Caco-2 (cell line): ENCODE results near the gene PTPRN2. TPM values are rescaled to one million over a fixed set of nuclear protein-coding genes. Genes with fewer than 3 reads are reported as not detected.
"Not testable (repeated sequence)": the region's sequence is repeated elsewhere in the genome, so short reads cannot be mapped to it uniquely, and the experiment has no call there.

Experiments used
- BruUV-seq: library from RNA; stranded (reverse); fragments of 400-500 nt; replicated peaks from 2 replicates; lab custom pipeline; 2021; lab: Mats Ljungman, UMichigan
- CTCF ChIA-PET: fragments of 300-600 bp; sonication (Branson Sonifier 250); formaldehyde crosslinking; loops from one replicate; lab custom pipeline; 2022; ENCODE audit warnings: antibody characterized with exemption; lab: Charles Lee
- POLR2A ChIA-PET: fragments of 300-600 bp; sonication (Branson Sonifier 250); formaldehyde crosslinking; loops from one replicate; lab custom pipeline; 2022; ENCODE audit warnings: antibody characterized with exemption; lab: Charles Lee
- DNase-seq, 2 experiments: peaks; one replicate each; pipeline versions ENCODE4 v3.0.0 to v3.0.0-alpha.2; 2020 to 2022
- H3K27me3 ChIP-seq: replicated peaks from 2 replicates; pipeline ENCODE4 v1.6.0; 2011; ENCODE audit warnings: low read length; ENCODE audit not compliant: control insufficient read depth, insufficient read depth
- H3K36me3 ChIP-seq: 2 replicates; pipeline ENCODE4 v1.5.1; 2011; ENCODE audit warnings: low read length; ENCODE audit not compliant: control insufficient read depth, insufficient read depth
- H3K4me1 ChIP-seq: fragments of 250-450 bp; sonication (Bioruptor Pico); 2 replicates; pipeline ENCODE4 v1.5.1; 2020; ENCODE audit warnings: mild to moderate bottlenecking
- H3K4me3 ChIP-seq: 2 replicates; pipeline ENCODE4 v1.5.1; 2011; ENCODE audit warnings: low read depth, mild to moderate bottlenecking, control low read depth, low read length
- H3K9me3 ChIP-seq: fragments of 250-450 bp; sonication (Bioruptor Pico); 2 replicates; pipeline ENCODE4 v1.5.1; 2020; ENCODE audit warnings: mild to moderate bottlenecking, moderate library complexity
- H3K27ac Mint-ChIP-seq: one replicate; pipeline ENCODE4 v1.8.0; 2022; ENCODE audit warnings: mixed read lengths; ENCODE audit not compliant: unreplicated experiment
- H3K27me3 Mint-ChIP-seq: one replicate; pipeline ENCODE4 v1.8.0; 2022; ENCODE audit warnings: mixed read lengths; ENCODE audit not compliant: insufficient read depth, unreplicated experiment
- H3K36me3 Mint-ChIP-seq: one replicate; pipeline ENCODE4 v1.8.0; 2022; ENCODE audit warnings: mild to moderate bottlenecking, mixed read lengths; ENCODE audit not compliant: insufficient read depth, unreplicated experiment
- H3K4me1 Mint-ChIP-seq: one replicate; pipeline ENCODE4 v1.8.0; 2022; ENCODE audit warnings: low read depth, mixed read lengths; ENCODE audit not compliant: unreplicated experiment
- H3K4me3 Mint-ChIP-seq: one replicate; pipeline ENCODE4 v1.8.0; 2022; ENCODE audit warnings: mild to moderate bottlenecking, moderate library complexity, mixed read lengths; ENCODE audit not compliant: unreplicated experiment
- H3K9me3 Mint-ChIP-seq: one replicate; pipeline ENCODE4 v1.8.0; 2022; ENCODE audit warnings: mixed read lengths; ENCODE audit not compliant: unreplicated experiment
- intact Hi-C: fragments of 100-400 bp; cut with micrococcal nuclease; formaldehyde crosslinking; loops from one replicate; pipeline ENCODE4 v1.10.0; 2022; ENCODE audit not compliant: unreplicated experiment
- total RNA-seq: library from RNA; stranded (reverse); gene quantifications from 2 replicates; pipeline ENCODE4 v1.2.3, GENCODE V29; 2022
- TF ChIP-seq, protein P1 (sequence below), 2 experiments: fragments of 200-600 bp in 1 of 2; IDR thresholded peaks; 1 replicate in 1 of 2; 2 replicates in 1 of 2; pipeline versions ENCODE4 v1.5.1 to v1.8.0; 2011 to 2022; ENCODE audit warnings: antibody characterized with exemption in 1 of 2, control low read depth in 1 of 2, inconsistent platforms in 1 of 2, low read depth in 1 of 2, low read length in 1 of 2, mild to moderate bottlenecking in 1 of 2, moderate library complexity in 1 of 2; ENCODE audit not compliant: insufficient read depth in 1 of 2, severe bottlenecking in 1 of 2, unreplicated experiment in 1 of 2

The PTPRN2 gene
- total RNA-seq, 1 experiment from 2014 or later: 1.4 TPM

DNA sequence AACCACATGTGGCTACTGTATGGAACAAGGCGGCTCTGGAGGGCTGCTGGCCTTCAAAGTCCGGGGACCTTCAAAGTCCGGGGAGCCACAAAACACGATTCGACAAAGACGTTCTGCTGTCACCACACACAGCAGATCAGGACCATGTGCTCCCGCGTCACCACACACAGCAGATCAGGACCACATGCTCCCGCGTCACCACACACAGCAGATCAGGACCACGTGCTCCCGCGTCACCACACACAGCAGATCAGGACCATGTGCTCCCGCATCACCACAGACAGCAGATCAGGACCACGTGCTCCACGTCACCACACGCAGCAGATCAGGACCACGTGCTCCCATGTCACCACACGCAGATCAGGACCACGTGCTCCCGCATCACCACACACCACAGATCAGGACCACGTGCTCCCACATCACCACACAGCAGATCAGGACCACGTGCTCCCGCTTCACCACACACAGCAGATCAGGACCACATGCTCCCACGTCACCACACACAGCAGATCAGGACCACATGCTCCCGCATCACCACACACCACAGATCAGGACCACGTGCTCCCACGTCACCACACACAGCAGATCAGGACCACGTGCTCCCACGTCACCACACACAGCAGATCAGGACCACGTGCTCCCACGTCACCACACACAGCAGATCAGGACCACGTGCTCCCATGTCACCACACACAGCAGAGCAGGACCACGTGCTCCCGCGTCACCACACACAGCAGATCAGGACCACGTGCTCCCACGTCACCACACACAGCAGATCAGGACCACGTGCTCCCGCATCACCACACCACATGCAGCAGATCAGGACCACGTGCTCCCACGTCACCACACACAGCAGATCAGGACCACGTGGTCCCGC is 1024.9 kb downstream of the PTPRN2 start:
- POLR2A ChIA-PET, CTCF ChIA-PET, H3K9me3 ChIP-seq, BruUV-seq, H3K4me1 Mint-ChIP-seq, H3K9me3 Mint-ChIP-seq, H3K27ac Mint-ChIP-seq, H3K27me3 Mint-ChIP-seq, H3K4me1 ChIP-seq, H3K36me3 Mint-ChIP-seq, H3K27me3 ChIP-seq, H3K4me3 Mint-ChIP-seq, intact Hi-C loops, H3K36me3 ChIP-seq, H3K4me3 ChIP-seq, DNase-seq: not testable (repeated sequence)

DNA sequence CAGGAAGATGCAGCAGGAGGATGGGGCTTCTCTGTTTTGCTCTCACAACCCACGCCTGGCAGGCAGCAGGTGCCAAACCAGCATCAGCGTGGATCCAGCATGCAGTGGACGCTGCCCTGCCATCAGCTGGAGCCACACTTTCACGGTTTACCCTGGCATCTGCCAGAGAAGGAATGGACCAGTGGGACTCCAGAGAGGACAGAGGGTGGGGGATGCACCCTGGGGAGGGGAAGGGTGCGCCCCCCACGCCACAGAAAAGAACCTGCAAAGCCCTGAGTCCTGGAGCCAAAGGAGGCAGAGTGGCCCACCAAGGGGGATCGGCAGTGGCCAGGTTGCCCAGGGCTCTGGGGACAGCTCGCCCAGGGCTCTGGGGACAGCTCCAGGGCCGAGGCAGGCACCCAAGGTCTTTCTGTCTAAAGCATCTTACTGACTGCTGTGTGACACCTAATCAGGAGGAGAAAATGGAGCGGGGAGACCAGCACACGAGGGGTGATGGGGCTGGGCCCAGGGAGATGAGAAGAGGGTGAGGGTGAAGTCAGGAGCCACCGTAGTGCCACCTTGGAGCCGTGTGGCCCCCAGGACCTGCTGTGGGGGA is 1025.7 kb downstream of the PTPRN2 start:
- no peak overlapping the region for H3K4me3 Mint-ChIP-seq
- intact Hi-C loops: no loop called here
- no peaks in the 10 kb centered on the region for H3K4me1 Mint-ChIP-seq
- no peak for DNase-seq
- no peaks in the 10 kb centered on the region; the same call in 1 of the 2 replicates for H3K9me3 ChIP-seq
- ChIA-PET POLR2A (no interaction called here), CTCF (no interaction called here)
- H3K27me3 Mint-ChIP-seq: no peaks in the 10 kb centered on the region
- TF ChIP-seq, protein P1, sequence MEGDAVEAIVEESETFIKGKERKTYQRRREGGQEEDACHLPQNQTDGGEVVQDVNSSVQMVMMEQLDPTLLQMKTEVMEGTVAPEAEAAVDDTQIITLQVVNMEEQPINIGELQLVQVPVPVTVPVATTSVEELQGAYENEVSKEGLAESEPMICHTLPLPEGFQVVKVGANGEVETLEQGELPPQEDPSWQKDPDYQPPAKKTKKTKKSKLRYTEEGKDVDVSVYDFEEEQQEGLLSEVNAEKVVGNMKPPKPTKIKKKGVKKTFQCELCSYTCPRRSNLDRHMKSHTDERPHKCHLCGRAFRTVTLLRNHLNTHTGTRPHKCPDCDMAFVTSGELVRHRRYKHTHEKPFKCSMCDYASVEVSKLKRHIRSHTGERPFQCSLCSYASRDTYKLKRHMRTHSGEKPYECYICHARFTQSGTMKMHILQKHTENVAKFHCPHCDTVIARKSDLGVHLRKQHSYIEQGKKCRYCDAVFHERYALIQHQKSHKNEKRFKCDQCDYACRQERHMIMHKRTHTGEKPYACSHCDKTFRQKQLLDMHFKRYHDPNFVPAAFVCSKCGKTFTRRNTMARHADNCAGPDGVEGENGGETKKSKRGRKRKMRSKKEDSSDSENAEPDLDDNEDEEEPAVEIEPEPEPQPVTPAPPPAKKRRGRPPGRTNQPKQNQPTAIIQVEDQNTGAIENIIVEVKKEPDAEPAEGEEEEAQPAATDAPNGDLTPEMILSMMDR (IDR thresholded peaks at IDR 0.05; ENCODE audit: insufficient read depth in 1 of 2, low read depth in 1 of 2, low read length in 1 of 2, severe bottlenecking in 1 of 2, unreplicated experiment in 1 of 2): no peak
- no peak overlapping the region for H3K4me3 ChIP-seq
- no peaks in the 10 kb centered on the region for H3K9me3 Mint-ChIP-seq
- no TSS peak for BruUV-seq
- H3K36me3 Mint-ChIP-seq: no peaks in the 10 kb centered on the region
- no peak overlapping the region for H3K27ac Mint-ChIP-seq
- H3K4me1 ChIP-seq: no peaks in the 10 kb centered on the region
- no peaks in the 10 kb centered on the region for H3K27me3 ChIP-seq
- no peaks in the 10 kb centered on the region for H3K36me3 ChIP-seq

- no peak overlapping the region for H3K27ac Mint-ChIP-seq
- DNase-seq: no peak
- ChIA-PET POLR2A (no interaction called here), CTCF (no interaction called here)
- no TSS peak for BruUV-seq
- H3K27me3 Mint-ChIP-seq: no peaks in the 10 kb centered on the region
- H3K27me3 ChIP-seq: no peaks in the 10 kb centered on the region
- H3K9me3 Mint-ChIP-seq: no peaks in the 10 kb centered on the region
- no peak overlapping the region for H3K4me3 ChIP-seq
- no peaks in the 10 kb centered on the region for H3K4me1 ChIP-seq
- no peaks in the 10 kb centered on the region for H3K36me3 Mint-ChIP-seq
- no peak overlapping the region for H3K4me3 Mint-ChIP-seq
- intact Hi-C loops: no loop called here
- no peaks in the 10 kb centered on the region for H3K36me3 ChIP-seq
- TF ChIP-seq, protein P1 (IDR thresholded peaks at IDR 0.05; ENCODE audit: insufficient read depth in 1 of 2, low read depth in 1 of 2, low read length in 1 of 2, severe bottlenecking in 1 of 2, unreplicated experiment in 1 of 2): no peak
- no peaks in the 10 kb centered on the region; the same call in 1 of the 2 replicates for H3K9me3 ChIP-seq
- no peaks in the 10 kb centered on the region for H3K4me1 Mint-ChIP-seq
Observed at GRCh38 chr7:157561523-157561785, 1026.2 kb downstream of the PTPRN2 start.
